ENCODE results near the gene EIF3F.

The EIF3F gene

DNA sequence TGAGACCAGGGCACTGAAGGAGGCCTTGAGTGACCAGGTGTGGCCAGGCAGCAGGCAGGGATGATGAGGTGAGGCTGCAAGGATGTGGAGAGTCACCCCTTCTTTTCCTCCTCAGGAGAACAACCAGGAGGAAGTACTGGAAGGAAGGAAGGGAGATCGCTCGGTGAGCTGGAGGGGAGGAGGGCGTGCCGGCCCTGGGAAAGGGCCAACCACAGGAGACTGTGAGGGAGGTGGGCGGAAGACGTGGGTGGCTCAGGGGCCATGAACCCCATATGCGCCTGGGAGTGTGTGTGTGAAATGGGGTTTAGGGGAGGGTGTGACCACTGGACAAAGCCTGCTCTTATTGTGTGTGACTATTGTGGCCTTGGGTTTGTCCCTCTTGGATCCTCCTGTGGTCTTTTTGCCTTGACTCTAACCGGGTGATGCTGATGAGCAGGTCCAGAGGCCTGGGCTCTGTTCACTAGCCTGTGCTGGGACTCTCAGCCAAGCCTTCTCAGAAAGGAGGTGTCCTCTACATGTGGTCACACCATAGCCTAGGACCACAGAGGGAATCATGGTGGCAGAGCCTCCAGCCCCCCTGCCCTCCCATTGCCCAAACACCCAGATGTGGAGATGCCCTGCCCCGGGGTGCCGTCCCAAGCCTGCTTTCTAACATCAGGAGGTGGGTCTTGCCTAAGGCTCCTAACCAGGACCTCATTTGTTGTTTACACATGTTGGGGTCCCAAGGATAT is 52.6 kb downstream of the EIF3F start:
- no peak for DNase-seq (ENCODE audit: low read depth)

DNA sequence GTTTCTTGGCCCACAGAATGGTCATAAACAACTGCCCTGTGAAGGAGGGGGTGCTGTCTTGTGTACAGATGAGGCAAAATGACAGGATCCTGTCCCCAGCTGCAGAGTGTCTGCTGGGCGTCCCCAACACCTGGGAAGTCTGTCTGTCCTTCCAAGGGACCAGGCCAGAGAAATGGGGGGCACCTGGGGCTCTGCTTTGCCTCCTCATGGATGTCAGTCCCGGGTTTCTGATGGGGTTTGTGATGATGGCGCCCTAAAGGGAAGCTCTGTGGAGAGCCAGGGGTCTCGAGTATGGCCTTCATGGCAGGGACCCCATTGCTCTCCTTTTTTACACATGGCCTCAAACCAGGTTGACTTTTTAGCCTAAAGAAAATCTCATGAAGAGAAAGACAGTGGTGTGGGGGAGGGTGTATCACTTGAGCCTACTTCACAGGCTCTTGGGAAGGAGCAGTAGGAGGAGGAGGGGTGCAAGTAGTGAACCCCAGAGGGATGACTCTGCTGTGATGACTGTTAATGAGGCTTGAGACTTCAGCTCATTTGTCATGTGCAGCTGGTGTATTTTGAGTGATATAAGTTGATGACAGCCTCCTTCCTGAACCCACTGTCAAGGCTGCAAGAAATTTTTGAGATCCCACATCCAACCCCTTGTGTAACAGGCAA is 53.3 kb downstream of the EIF3F start:
- no peak for DNase-seq (ENCODE audit: low read depth)

DNA sequence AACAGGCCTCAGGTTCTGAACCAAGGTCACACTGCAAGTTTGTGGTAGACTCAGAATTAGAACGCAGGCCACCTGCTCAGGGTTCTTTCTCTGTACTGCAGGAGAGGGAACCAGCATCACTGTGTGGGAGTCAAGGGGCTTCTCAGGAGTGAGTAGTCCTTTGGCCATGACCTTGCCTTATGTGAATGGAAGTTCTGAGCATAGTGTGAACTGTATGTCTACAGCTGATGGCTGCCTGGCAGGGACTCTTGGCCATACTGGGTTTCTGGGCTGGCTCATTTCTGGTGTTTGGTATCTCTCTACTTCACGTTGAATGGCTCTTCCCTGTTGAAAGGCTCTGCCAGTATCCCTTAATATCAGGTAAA is 53.8 kb downstream of the EIF3F start:
- DNase-seq (ENCODE audit: low read depth) = no peak

DNA sequence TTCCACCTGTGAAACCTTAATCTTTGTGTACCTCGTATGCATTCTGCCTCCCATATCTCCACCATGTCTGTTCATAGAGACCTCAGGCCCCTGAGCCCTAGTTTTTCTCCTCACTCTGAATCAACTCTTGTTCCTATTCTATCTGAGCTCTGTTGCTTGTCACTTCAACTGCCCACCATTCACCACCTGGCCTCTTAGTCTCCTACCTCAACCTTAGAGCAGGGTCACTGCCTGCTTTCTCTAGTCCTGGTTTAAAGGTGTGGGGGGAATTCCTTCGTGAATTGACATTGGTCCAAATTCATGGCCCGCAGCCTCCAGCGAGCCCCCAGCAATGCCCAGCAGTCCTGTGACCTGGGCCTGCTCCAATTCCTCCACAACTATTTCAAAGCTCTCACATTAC is 54.4 kb downstream of the EIF3F start:
- DNase-seq (ENCODE audit: low read depth) = no peak

DNA sequence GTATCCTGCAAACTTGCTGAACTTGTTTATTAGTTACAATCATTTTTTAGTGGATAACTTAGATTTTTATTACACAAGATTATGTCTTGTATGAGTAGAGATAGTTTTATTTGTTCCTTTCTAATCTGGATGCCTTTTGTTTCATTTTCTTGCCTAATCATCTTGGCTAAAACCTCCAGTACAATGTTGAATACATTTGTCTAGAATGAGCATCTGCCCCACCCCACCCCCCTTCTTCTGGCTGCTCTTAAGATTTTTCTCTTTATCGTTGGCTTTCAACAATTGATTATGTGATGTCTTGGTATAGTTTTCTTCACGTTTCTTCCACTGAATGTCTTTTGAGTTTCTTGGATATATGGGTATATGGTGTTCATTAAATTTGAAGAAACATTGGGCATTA is 56.6 kb downstream of the EIF3F start:
- no peak for DNase-seq (ENCODE audit: low read depth)

DNA sequence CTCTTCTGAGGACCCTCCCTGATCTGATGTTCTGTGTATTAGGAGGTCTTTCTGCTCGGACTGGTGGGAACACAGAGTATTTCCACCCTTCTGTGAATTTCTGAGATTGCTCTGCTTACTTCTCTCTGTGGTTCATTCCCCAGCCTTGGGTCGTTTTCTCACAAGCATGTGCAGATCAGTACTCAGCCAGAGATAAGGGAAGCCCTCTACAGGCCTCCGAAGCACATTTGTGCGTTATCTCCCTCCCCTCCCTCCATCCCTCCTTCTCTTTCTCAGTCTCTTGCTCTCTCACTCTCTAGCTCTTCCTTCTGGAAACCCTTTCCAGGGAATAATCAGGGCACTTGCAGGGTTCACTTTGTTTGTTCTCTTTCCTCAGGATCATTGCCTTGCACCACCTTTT is 58.7 kb downstream of the EIF3F start:
- no peak for DNase-seq (ENCODE audit: low read depth)

DNA sequence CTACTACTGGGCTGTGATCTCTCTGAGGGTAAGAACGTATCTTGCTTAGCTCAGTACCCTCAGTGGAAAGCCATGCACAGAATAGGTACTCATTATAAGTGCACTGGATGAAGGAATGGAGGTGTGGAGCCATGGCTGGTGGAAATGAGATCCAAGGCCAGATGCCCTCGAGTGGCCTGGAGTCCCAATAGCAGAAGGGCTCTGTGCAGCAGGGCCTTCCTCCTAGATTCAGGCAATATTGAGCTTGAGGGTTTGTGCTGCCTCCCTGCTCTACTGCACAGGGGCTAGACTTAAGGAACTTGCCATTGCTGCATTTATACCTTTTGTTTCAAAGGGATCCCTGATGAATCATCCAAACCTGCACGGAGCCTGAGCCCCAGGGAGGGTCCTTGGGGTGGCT is 60.2 kb downstream of the EIF3F start:
- no peak for DNase-seq (ENCODE audit: low read depth)

DNA sequence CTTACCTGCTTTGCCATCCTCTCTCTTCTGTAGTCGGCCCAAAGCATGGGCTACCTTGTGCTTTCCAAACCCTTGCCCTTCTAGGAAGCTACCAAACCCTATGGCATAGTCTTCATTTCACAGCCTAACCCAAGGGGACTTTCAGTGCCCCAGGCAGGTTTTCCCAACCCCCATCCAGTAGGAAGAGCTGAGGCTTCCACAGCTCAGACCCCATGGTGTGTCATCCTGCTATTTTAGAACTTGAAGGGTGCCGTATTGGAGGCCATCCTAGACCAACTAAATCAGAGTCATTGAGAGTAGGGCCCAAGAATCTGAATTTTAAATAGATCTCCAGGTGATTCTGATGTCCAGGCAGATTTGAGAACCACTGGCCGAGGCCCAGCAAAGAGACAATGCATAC is 61.9 kb downstream of the EIF3F start:
- no peak for DNase-seq (ENCODE audit: low read depth)

All from CMK (cell line).